GM19193 (cell line): Measurements from ENCODE around the gene SLCO4A1.

ENCODE experiments used
- POLR2A ChIP-seq: IDR thresholded peaks from 4 replicates; pipeline ENCODE4 v1.6.1; 2011; ENCODE audit not compliant: insufficient read depth, insufficient read length; ENCODE audit errors: extremely low read depth

The SLCO4A1 gene

GRCh38 chr20:62685781-62686555, 43.7 kb downstream of the SLCO4A1 start:
- no peak for TF ChIP-seq POLR2A

- TF ChIP-seq POLR2A, result no peak
Observed at GRCh38 chr20:62686869-62687830, 44.8 kb downstream of the SLCO4A1 start.

GRCh38 chr20:62688083-62688482, 45.8 kb downstream of the SLCO4A1 start:
- no peak for TF ChIP-seq POLR2A

GRCh38 chr20:62688855-62689460, 46.7 kb downstream of the SLCO4A1 start:
- no peak for TF ChIP-seq POLR2A

GRCh38 chr20:62689861-62690260, 47.6 kb downstream of the SLCO4A1 start:
- no peak for TF ChIP-seq POLR2A

- TF ChIP-seq POLR2A, result no peak
Observed at GRCh38 chr20:62690261-62690820, 48.0 kb downstream of the SLCO4A1 start.

- no peak for TF ChIP-seq POLR2A
Observed at GRCh38 chr20:62691487-62691886, 49.2 kb downstream of the SLCO4A1 start.

GRCh38 chr20:62692176-62692575, 49.9 kb downstream of the SLCO4A1 start:
- no peak for TF ChIP-seq POLR2A

- no peak for TF ChIP-seq POLR2A
Observed at GRCh38 chr20:62692801-62693523, 50.7 kb downstream of the SLCO4A1 start.

- no peak for TF ChIP-seq POLR2A
Observed at GRCh38 chr20:62693524-62693922, 51.2 kb downstream of the SLCO4A1 start.

GRCh38 chr20:62694106-62694505, 51.8 kb downstream of the SLCO4A1 start:
- TF ChIP-seq POLR2A, result no peak

- TF ChIP-seq POLR2A, result no peak
Observed at GRCh38 chr20:62694868-62695267, 52.6 kb downstream of the SLCO4A1 start.

GRCh38 chr20:62695448-62696414, 53.4 kb downstream of the SLCO4A1 start:
- TF ChIP-seq POLR2A, result no peak
